Trophoblast cell (in vitro differentiated cells and primary cell): Measurements from ENCODE around the gene HDC.

Source experiments
- DNase-seq, 2 donors: peaks; one replicate each; pipeline ENCODE4 v3.0.0-alpha.2; 2016
- H2AFZ ChIP-seq: 2 replicates; pipeline ENCODE4 v1.6.1; 2013; ENCODE audit warnings: low read length, moderate library complexity, mild to moderate bottlenecking; ENCODE audit not compliant: insufficient read depth, poor library complexity
- H2AK5ac ChIP-seq: 2 replicates; pipeline ENCODE4 v1.6.1; 2013; ENCODE audit warnings: mild to moderate bottlenecking, low read length
- H2BK120ac ChIP-seq: 2 replicates; pipeline ENCODE4 v1.6.1; 2013; ENCODE audit warnings: low read length, mild to moderate bottlenecking, moderate library complexity; ENCODE audit not compliant: insufficient read depth, poor library complexity
- H2BK12ac ChIP-seq: 2 replicates; pipeline ENCODE4 v1.6.1; 2013; ENCODE audit warnings: mild to moderate bottlenecking, low read length, moderate library complexity
- H2BK5ac ChIP-seq: 2 replicates; pipeline ENCODE4 v1.6.1; 2013; ENCODE audit warnings: low read length, low read depth, moderate library complexity, mild to moderate bottlenecking; ENCODE audit not compliant: poor library complexity
- H3K14ac ChIP-seq: 2 replicates; pipeline ENCODE4 v1.6.1; 2013; ENCODE audit warnings: mild to moderate bottlenecking, low read length
- H3K18ac ChIP-seq: 2 replicates; pipeline ENCODE4 v1.6.1; 2013; ENCODE audit warnings: mild to moderate bottlenecking, low read length
- H3K23ac ChIP-seq: 2 replicates; pipeline ENCODE4 v1.6.1; 2013; ENCODE audit warnings: low read length
- H3K27ac ChIP-seq: 2 replicates; pipeline ENCODE4 v1.5.1; 2013; ENCODE audit warnings: low read depth, mild to moderate bottlenecking, inconsistent platforms, low read length, moderate library complexity
- H3K27me3 ChIP-seq: 2 replicates; pipeline ENCODE4 v1.6.1; 2013; ENCODE audit warnings: inconsistent platforms, mild to moderate bottlenecking, low read length, moderate library complexity; ENCODE audit not compliant: insufficient read depth
- H3K36me3 ChIP-seq, 2 experiments: 1 replicate in 1 of 2; 2 replicates in 1 of 2; pipeline ENCODE4 v1.6.1; 2013; ENCODE audit warnings: low read length in 2 of 2, mild to moderate bottlenecking in 2 of 2, moderate library complexity in 1 of 2; ENCODE audit not compliant: insufficient read depth in 2 of 2, control insufficient read depth in 1 of 2
- H3K4ac ChIP-seq: 2 replicates; pipeline ENCODE4 v1.6.1; 2013; ENCODE audit warnings: low read depth, mild to moderate bottlenecking, low read length, moderate library complexity
- H3K4me1 ChIP-seq, 2 experiments: 1 replicate in 1 of 2; 2 replicates in 1 of 2; pipeline ENCODE4 v1.6.1; 2013; ENCODE audit warnings: low read length in 2 of 2, mild to moderate bottlenecking in 2 of 2, moderate library complexity in 1 of 2; ENCODE audit not compliant: insufficient read depth in 2 of 2, control insufficient read depth in 1 of 2
- H3K4me2 ChIP-seq: 2 replicates; pipeline ENCODE4 v1.6.1; 2013; ENCODE audit warnings: inconsistent platforms, mild to moderate bottlenecking, low read length, moderate library complexity
- H3K4me3 ChIP-seq: 2 replicates; pipeline ENCODE4 v1.5.1; 2013; ENCODE audit warnings: mild to moderate bottlenecking, low read depth, low read length, inconsistent platforms
- H3K79me1 ChIP-seq: one replicate; pipeline ENCODE4 v1.6.1; 2013; ENCODE audit warnings: low read length
- H3K79me2 ChIP-seq: 2 replicates; pipeline ENCODE4 v1.6.1; 2013; ENCODE audit warnings: low read length, mild to moderate bottlenecking; ENCODE audit not compliant: control insufficient read depth, insufficient read depth, poor library complexity
- H3K9ac ChIP-seq: 2 replicates; pipeline ENCODE4 v1.6.1; 2013; ENCODE audit warnings: mild to moderate bottlenecking, low read length
- H3K9me3 ChIP-seq: 2 replicates; pipeline ENCODE4 v1.6.1; 2013; ENCODE audit warnings: low read depth, mild to moderate bottlenecking, control low read depth, inconsistent platforms, low read length; ENCODE audit not compliant: insufficient read depth
- H4K12ac ChIP-seq: 2 replicates; pipeline ENCODE4 v1.6.1; 2013; ENCODE audit warnings: low read depth, mild to moderate bottlenecking, low read length, moderate library complexity
- H4K8ac ChIP-seq: 2 replicates; pipeline ENCODE4 v1.6.1; 2013; ENCODE audit warnings: low read depth, mild to moderate bottlenecking, low read length, moderate library complexity
- H4K91ac ChIP-seq: one replicate; pipeline ENCODE4 v1.6.1; 2013; ENCODE audit warnings: low read depth, mild to moderate bottlenecking, low read length, moderate library complexity
- WGBS: extraction: QIAGEN DNeasy Blood & Tissue Kit; methylation state at CpG from one replicate; pipeline ENCODE4 v1.1.7; 2013; ENCODE audit warnings: missing lambda C conversion rate; ENCODE audit not compliant: insufficient read length, insufficient coverage; ENCODE audit errors: extremely low coverage; 5-methylcytosine and 5-hydroxymethylcytosine counted together

HDC gene

DNA sequence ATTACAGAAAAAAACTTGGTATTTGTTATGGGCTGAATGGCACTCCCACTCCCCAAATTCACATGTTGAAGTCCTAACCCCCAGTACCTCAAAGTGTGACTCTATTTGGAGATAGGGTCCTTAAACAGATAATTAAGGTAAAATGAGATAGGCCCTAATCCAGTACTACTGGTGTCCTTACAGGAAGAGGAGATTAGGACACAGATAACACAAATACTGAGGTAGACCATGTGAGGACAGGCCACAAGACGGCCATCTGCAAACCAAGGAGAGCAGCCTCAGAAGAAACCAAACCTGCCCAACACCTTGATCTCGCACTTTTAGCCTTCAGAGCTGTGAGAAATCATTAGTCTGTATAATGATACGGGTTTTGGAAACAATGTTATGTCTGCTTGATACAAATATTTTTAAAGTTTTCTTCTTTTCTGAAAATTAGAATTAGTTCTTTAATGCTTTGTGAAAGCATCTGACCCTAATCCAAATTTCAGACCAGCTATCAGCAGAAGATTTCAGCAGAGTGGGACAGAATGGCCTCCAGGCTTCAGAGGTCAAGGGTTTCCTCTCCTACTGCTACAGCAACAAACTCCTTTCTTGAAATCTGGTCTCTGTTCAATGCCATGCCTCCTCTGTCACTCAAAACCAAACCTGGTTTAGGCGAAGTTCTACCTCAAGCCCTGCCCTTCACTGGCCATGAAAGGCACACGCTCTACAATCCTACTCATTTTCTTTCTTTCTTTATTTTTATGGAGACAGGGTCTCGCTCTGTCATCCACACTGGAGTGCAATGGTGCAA lies 22.0 kb upstream of the HDC start:
- H2AK5ac ChIP-seq, result no peak overlapping the region
- no peak overlapping the region for H3K4me2 ChIP-seq
- H3K27ac ChIP-seq, result no peak overlapping the region
- no CpG with 5 or more reads among the region's 6 CpGs for WGBS
- no peaks in the 10 kb centered on the region for H3K79me1 ChIP-seq
- H3K27me3 ChIP-seq, result no peaks in the 10 kb centered on the region
- no peak overlapping the region for H2AFZ ChIP-seq
- DNase-seq, result no peak
- H3K18ac ChIP-seq, result no peak overlapping the region
- no peak overlapping the region for H3K23ac ChIP-seq
- no peak overlapping the region for H3K4me3 ChIP-seq
- H2BK5ac ChIP-seq, result no peak overlapping the region
- H4K8ac ChIP-seq, result no peak overlapping the region
- no peak overlapping the region for H3K14ac ChIP-seq
- peaks cover 5 to 8% of the 10 kb centered on the region in 2 experiments for H3K36me3 ChIP-seq
- H3K4me1 ChIP-seq, result peaks cover 2 to 5% of the 10 kb centered on the region in 2 experiments
- no peak overlapping the region for H2BK120ac ChIP-seq
- no peaks in the 10 kb centered on the region for H3K9me3 ChIP-seq
- H4K12ac ChIP-seq, result no peak overlapping the region
- no peak overlapping the region for H3K4ac ChIP-seq
- no peak overlapping the region for H2BK12ac ChIP-seq
- H3K79me2 ChIP-seq, result no peaks in the 10 kb centered on the region
- no peak overlapping the region for H3K9ac ChIP-seq
- H4K91ac ChIP-seq, result no peak overlapping the region

DNA sequence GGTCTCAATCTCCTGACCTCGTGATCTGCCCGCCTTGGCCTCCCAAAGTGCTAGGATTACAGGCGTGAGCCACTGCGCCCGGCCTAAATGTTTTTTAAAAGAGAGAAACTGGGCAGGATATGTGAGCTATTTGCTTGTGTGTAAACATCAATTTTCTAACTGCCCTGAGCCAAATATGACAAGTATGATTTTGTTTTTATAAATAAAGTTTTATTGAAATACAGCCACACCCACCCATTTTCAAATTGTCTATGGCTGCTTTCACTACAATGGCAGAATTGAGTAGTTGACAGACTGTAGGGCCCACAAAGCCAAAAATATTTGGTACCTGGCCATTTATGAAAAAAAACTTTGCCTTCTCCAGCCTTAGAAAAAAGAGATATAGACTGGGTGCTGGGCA lies 15.9 kb upstream of the HDC start:
- Histone ChIP-seq H3K27me3 (no peaks in the 10 kb centered on the region), H3K79me1 (no peaks in the 10 kb centered on the region), H3K4me1 (no peaks in the 10 kb centered on the region), H4K91ac (no peak overlapping the region), H3K18ac (no peak overlapping the region), H3K14ac (no peak overlapping the region), H2BK120ac (no peak overlapping the region), H2BK12ac (no peak overlapping the region), H4K12ac (no peak overlapping the region), H3K9ac (no peak overlapping the region), H3K9me3 (no peaks in the 10 kb centered on the region), H3K27ac (no peak overlapping the region), H3K23ac (no peak overlapping the region), H3K4me3 (no peak overlapping the region), H3K36me3 (peaks cover 0 to 5% of the 10 kb centered on the region in 2 experiments), H4K8ac (no peak overlapping the region), H2AFZ (no peak overlapping the region), H3K4me2 (no peak overlapping the region), H3K4ac (no peak overlapping the region), H2AK5ac (no peak overlapping the region), H2BK5ac (no peak overlapping the region), H3K79me2 (no peaks in the 10 kb centered on the region)
- no peak for DNase-seq
- WGBS, result no CpG with 5 or more reads among the region's 5 CpGs

DNA sequence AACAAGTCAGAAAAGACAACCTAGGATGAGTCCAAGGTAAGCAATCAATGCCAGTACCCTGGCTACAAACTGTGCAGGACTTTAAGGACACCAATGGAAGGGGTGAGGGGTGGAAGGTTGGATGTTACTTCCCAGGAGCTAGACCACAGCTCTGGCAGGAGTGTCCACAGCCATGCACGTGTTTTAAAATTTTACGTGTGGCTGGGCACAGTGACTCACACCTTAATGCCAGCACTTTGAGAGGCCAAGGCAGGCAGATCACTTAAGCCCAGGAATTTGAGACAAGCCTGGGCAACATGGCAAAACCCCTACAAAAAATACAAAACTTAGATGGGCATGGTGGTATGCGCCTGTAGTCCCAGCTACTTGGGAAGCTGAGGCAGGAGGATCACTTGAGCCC lies 14.7 kb upstream of the HDC start:
- H4K91ac ChIP-seq, result no peak overlapping the region
- H3K23ac ChIP-seq, result no peak overlapping the region
- H4K8ac ChIP-seq, result no peak overlapping the region
- H2BK5ac ChIP-seq, result no peak overlapping the region
- H2AK5ac ChIP-seq, result no peak overlapping the region
- H3K9ac ChIP-seq, result no peak overlapping the region
- H3K18ac ChIP-seq, result no peak overlapping the region
- H3K79me1 ChIP-seq, result no peaks in the 10 kb centered on the region
- no peak overlapping the region for H3K14ac ChIP-seq
- H3K27me3 ChIP-seq, result no peaks in the 10 kb centered on the region
- H3K4me1 ChIP-seq, result no peaks in the 10 kb centered on the region
- no peak overlapping the region for H3K4me3 ChIP-seq
- H3K4me2 ChIP-seq, result no peak overlapping the region
- no peak overlapping the region for H3K4ac ChIP-seq
- H3K9me3 ChIP-seq, result no peaks in the 10 kb centered on the region
- DNase-seq, result no peak
- H4K12ac ChIP-seq, result no peak overlapping the region
- H3K36me3 ChIP-seq, result peaks cover 0 to 5% of the 10 kb centered on the region in 2 experiments
- no peak overlapping the region for H2BK120ac ChIP-seq
- WGBS, result no CpG with 5 or more reads among the region's 3 CpGs
- H2BK12ac ChIP-seq, result no peak overlapping the region
- H3K27ac ChIP-seq, result no peak overlapping the region
- no peak overlapping the region for H2AFZ ChIP-seq
- no peaks in the 10 kb centered on the region for H3K79me2 ChIP-seq

DNA sequence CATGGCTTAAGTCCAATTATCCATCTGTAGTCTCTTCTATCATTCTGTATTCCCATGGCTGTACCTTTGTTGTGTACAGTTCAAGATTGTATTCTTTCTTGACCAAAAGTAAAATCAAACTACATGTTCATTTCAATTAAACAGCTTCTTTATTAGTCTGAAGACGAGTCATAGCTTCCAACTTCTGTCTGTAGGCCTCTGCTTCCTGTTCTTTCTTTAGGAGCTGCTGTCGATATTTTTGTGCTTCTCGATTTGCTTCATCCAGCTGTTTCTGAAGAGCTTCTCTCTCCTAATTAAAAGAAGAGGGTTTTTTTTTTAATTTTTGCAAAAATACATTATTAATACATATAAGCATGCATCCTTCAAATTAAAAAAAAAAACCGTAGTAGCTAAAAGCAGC lies 13.0 kb upstream of the HDC start:
- no peaks in the 10 kb centered on the region for H3K27me3 ChIP-seq
- no peak overlapping the region for H4K91ac ChIP-seq
- no peaks in the 10 kb centered on the region for H3K79me1 ChIP-seq
- H2BK12ac ChIP-seq, result no peak overlapping the region
- no peak overlapping the region for H2BK120ac ChIP-seq
- H3K27ac ChIP-seq, result no peak overlapping the region
- no peak overlapping the region for H2AK5ac ChIP-seq
- no peak overlapping the region for H3K23ac ChIP-seq
- no peak overlapping the region for H3K4me2 ChIP-seq
- H2AFZ ChIP-seq, result no peak overlapping the region
- H3K36me3 ChIP-seq, result peaks cover 0 to 5% of the 10 kb centered on the region in 2 experiments
- no peak overlapping the region for H3K4me3 ChIP-seq
- no peak overlapping the region for H3K9ac ChIP-seq
- DNase-seq, result no peak
- no CpG with 5 or more reads among the region's 4 CpGs for WGBS
- H3K79me2 ChIP-seq, result no peaks in the 10 kb centered on the region
- no peaks in the 10 kb centered on the region for H3K4me1 ChIP-seq
- H3K18ac ChIP-seq, result no peak overlapping the region
- H2BK5ac ChIP-seq, result no peak overlapping the region
- H4K8ac ChIP-seq, result no peak overlapping the region
- no peaks in the 10 kb centered on the region for H3K9me3 ChIP-seq
- no peak overlapping the region for H3K4ac ChIP-seq
- H4K12ac ChIP-seq, result no peak overlapping the region
- no peak overlapping the region for H3K14ac ChIP-seq
